Pancreas (tissue), 10 donors: ENCODE results near the gene ZNF385C. TPM values are rescaled to one million over a fixed set of nuclear protein-coding genes. Genes with fewer than 3 reads are reported as not detected.

ENCODE experiments used
- ATAC-seq, 4 donors: fragments of 200-7000 bp; cut with Tn5 transposase; one replicate each; pipeline versions ENCODE4 v1.8.0 to v1.9.1; 2020; ENCODE audit warnings: mild to moderate bottlenecking in 4 of 4, moderate library complexity in 4 of 4
- DNase-seq, 6 donors: peaks; one replicate each; pipeline ENCODE4 v3.0.0-alpha.2; 2020
- FAIRE-seq: peaks from 2 replicates; lab custom pipeline; 2012; peaks lifted over from hg19 to GRCh38; lab: Jason Lieb, UNC
- H3K27ac ChIP-seq, 4 donors: fragments of 200-600 bp; sonication (generic); 1 replicate in 3 of 4; 2 replicates in 1 of 4; pipeline versions ENCODE4 v1.5.0 to v1.8.0; 2020
- H3K27me3 ChIP-seq, 4 donors: fragments of 200-600 bp; one replicate each; pipeline ENCODE4 v1.8.0; 2021
- H3K36me3 ChIP-seq, 3 donors: fragments of 200-600 bp; sonication (generic) in 1 of 3; one replicate each; pipeline versions ENCODE4 v1.5.0 to v1.8.0; 2020 to 2021
- H3K4me1 ChIP-seq, 3 donors: fragments of 200-600 bp; one replicate each; pipeline ENCODE4 v1.8.0; 2021
- H3K4me3 ChIP-seq, 4 donors: fragments of 200-600 bp; sonication (generic) in 2 of 4; one replicate each; pipeline versions ENCODE4 v1.5.0 to v1.8.0; 2020 to 2021
- H3K9me3 ChIP-seq, 4 donors: fragments of 200-600 bp; one replicate each; pipeline ENCODE4 v1.8.0; 2021
- WGBS, 2 donors: extraction: QIAGEN DNeasy Blood & Tissue Kit; methylation state at CpG; one replicate each; pipeline ENCODE4 v1.1.7; 2013; 5-methylcytosine and 5-hydroxymethylcytosine counted together
- intact Hi-C, 3 donors: fragments of 100-400 bp; cut with DNase I; formaldehyde crosslinking; loops; one replicate each; pipeline versions ENCODE4 v1.11.1 to v1.14.2; 2022
- polyA plus RNA-seq, 2 donors: library from polyadenylated mRNA; stranded (reverse); fragments of 200-250 nt; gene quantifications; one replicate each; pipeline ENCODE4 v1.2.3, GENCODE V29; 2013
- total RNA-seq, 6 donors: library from RNA; stranded (reverse); fragmentation: NEBNext Ultra II Directional in 4 of 6; extraction: Animal tissue kit (Norgen Biotek cat#: 25700) in 4 of 6; gene quantifications; one replicate each; pipeline versions ENCODE4 v1.2.1 to v1.2.4, GENCODE V29; 2021 to 2023
- TF ChIP-seq, protein P1 (sequence below), 4 donors: fragments of 200-600 bp; sonication (generic) in 3 of 4; IDR thresholded peaks; one replicate each; pipeline versions ENCODE4 v1.5.0 to v1.8.0; 2021; ENCODE audit warnings: antibody characterized with exemption in 4 of 4
- donor health status: healthy with polysubstance abuse.
- donor health status: DM: no; HTN: no; CAD: no; lungs with moderate emphysema.
- donor health status: DM: no; HTN: no; CAD: no.
- donor health status: control.
- donor health status: control.
- donor health status: Bipolar disorder and iron deficiency.
- donor health status: DM: yes; HTN: yes; CAD: no.
- donor health status: DM: no; HTN: no; CAD: no.
- donor health status: DM: no; HTN: no; CAD: no.
- donor health status: DM: yes; HTN: yes; CAD: no.

The ZNF385C gene
- total and polyA plus RNA-seq, 8 donors = 0.67 to 2.6 (median 1.6) TPM

DNA sequence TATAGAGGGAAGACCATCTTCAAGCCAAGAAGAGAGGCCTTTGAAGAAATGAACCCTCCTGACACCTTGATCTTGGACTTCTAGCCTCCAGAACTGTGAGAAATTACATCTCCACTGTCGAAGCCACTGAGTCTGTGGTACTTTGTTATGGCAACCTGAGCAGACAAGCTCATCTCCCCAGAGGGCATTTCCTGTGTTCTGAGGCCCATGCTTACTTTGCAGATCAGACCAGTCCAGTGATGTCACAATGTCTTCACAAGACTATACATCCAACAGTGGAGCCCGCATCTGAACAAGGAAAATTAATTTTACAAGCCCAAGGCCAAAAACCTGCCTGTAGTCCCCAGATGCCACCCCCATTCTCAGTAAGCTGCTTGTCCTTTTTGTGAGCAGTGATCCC is 33.1 kb downstream of the ZNF385C start:
- Histone ChIP-seq H3K27ac (no peak overlapping the region), H3K9me3 (no peaks in the 10 kb centered on the region), H3K27me3 (no peaks in the 10 kb centered on the region), H3K4me1 (no peaks in the 10 kb centered on the region), H3K4me3 (no peak overlapping the region), H3K36me3 (no peaks in the 10 kb centered on the region)
- ATAC-seq (no peak), DNase-seq (no peak), FAIRE-seq (no peak)
- intact Hi-C loops = loop anchor here in 1 of 3 donors (5.0 kb wide), 1 partner anchor 37 kb away; no protein-coding TSS in a partner anchor
- 65 to 79% methylated on average over 2 of the region's 2 CpGs for WGBS, 2 donors
- TF ChIP-seq, protein P1, sequence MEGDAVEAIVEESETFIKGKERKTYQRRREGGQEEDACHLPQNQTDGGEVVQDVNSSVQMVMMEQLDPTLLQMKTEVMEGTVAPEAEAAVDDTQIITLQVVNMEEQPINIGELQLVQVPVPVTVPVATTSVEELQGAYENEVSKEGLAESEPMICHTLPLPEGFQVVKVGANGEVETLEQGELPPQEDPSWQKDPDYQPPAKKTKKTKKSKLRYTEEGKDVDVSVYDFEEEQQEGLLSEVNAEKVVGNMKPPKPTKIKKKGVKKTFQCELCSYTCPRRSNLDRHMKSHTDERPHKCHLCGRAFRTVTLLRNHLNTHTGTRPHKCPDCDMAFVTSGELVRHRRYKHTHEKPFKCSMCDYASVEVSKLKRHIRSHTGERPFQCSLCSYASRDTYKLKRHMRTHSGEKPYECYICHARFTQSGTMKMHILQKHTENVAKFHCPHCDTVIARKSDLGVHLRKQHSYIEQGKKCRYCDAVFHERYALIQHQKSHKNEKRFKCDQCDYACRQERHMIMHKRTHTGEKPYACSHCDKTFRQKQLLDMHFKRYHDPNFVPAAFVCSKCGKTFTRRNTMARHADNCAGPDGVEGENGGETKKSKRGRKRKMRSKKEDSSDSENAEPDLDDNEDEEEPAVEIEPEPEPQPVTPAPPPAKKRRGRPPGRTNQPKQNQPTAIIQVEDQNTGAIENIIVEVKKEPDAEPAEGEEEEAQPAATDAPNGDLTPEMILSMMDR (IDR thresholded peaks at IDR 0.05) = no peak

GRCh38 chr17:42062681-42063080 is 35.6 kb downstream of the ZNF385C start:
- no peak for DNase-seq
- Histone ChIP-seq H3K27ac (no peak overlapping the region), H3K27me3 (no peaks in the 10 kb centered on the region), H3K4me1 (no peaks in the 10 kb centered on the region), H3K36me3 (no peaks in the 10 kb centered on the region), H3K4me3 (no peak overlapping the region), H3K9me3 (no peaks in the 10 kb centered on the region)
- FAIRE-seq = no peak
- no peak for ATAC-seq
- WGBS, 2 donors = 75 to 84% methylated on average over 12 to 14 of the region's 14 CpGs
- intact Hi-C loops = no loop called here
- TF ChIP-seq, protein P1 (IDR thresholded peaks at IDR 0.05) = no peak

GRCh38 chr17:42061646-42062487 is 36.4 kb downstream of the ZNF385C start:
- Histone ChIP-seq H3K9me3 (no peaks in the 10 kb centered on the region), H3K4me1 (no peaks in the 10 kb centered on the region), H3K36me3 (no peaks in the 10 kb centered on the region), H3K27me3 (no peaks in the 10 kb centered on the region), H3K4me3 (no peak overlapping the region), H3K27ac (no peak overlapping the region)
- intact Hi-C loops = no loop called here
- no peak for DNase-seq
- TF ChIP-seq, protein P1 (IDR thresholded peaks at IDR 0.05) = no peak
- no peak for ATAC-seq
- 55 to 68% methylated on average over 5 of the region's 5 CpGs for whole genome bisulfite sequencing, 2 donors
- no peak for FAIRE-seq

DNA sequence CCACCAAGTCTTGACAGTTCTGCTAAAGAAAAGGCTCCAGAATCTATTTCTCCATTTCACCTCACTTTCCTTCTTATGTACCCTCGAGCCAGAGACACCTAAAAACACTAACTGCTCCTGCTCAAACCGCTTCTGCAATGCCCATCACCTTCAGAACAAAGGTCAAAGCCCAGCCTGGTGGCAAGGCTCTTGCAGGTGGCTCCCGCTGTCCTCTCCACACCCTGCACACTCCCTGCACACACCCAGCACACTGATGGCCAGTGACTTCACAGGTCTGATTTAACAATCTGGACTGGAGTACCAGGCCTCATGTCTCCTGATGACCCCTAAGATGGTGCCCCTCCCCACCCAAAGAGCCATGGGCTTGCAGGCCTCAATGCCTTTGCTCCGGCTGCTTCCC is 38.0 kb downstream of the ZNF385C start:
- Histone ChIP-seq H3K27me3 (no peaks in the 10 kb centered on the region), H3K27ac (no peak overlapping the region), H3K4me1 (no peaks in the 10 kb centered on the region), H3K9me3 (no peaks in the 10 kb centered on the region), H3K4me3 (no peak overlapping the region), H3K36me3 (no peaks in the 10 kb centered on the region)
- TF ChIP-seq, protein P1 (IDR thresholded peaks at IDR 0.05) = no peak
- intact Hi-C loops = no loop called here
- DNase-seq (no peak), FAIRE-seq (no peak), ATAC-seq (no peak)
- WGBS, 2 donors = 83 to 86% methylated on average over 4 of the region's 4 CpGs

- no peaks in the 10 kb centered on the region for H3K4me1 ChIP-seq
- H3K36me3 ChIP-seq = no peaks in the 10 kb centered on the region
- H3K4me3 ChIP-seq = no peak overlapping the region
- FAIRE-seq (no peak), DNase-seq (no peak), ATAC-seq (no peak)
- intact Hi-C loops = no loop called here
- H3K27ac ChIP-seq = no peak overlapping the region
- TF ChIP-seq, protein P1 (IDR thresholded peaks at IDR 0.05) = no peak
- no peaks in the 10 kb centered on the region for H3K27me3 ChIP-seq
- WGBS, 2 donors = 71 to 72% methylated on average over 4 of the region's 4 CpGs
- no peaks in the 10 kb centered on the region for H3K9me3 ChIP-seq
These were observed 38.5 kb downstream of the ZNF385C start for GRCh38 chr17:42059815-42060214.
